GM21619 (cell line): Measurements from ENCODE around the gene HFE.
"Not testable (repeated sequence)": the region's sequence is repeated elsewhere in the genome, so short reads cannot be mapped to it uniquely, and the experiment has no call there.

ENCODE experiments used
- ATAC-seq: cut with Tn5 transposase; IDR thresholded peaks from one replicate; pipeline ENCODE4 v1.9.1; 2021; ENCODE audit not compliant: unreplicated experiment

Gene HFE

GRCh38 chr6:26087284-26088115, at the start of gene HFE:
Gene HFE, plus strand, starts transcription at chr6:26087429. Its CDS starts 12 bp downstream, at chr6:26087441.
- ATAC-seq, result no peak

GRCh38 chr6:26041946-26042345, 45.3 kb upstream of the HFE start:
- ATAC-seq, result no peak

- ATAC-seq, result peak; percentile 56
These were observed 43.7 kb upstream of the HFE start for GRCh38 chr6:26043384-26044139.

- ATAC-seq, result peak; percentile 16
These were observed 42.8 kb upstream of the HFE start for GRCh38 chr6:26044140-26045064.

GRCh38 chr6:26045065-26045927, 41.9 kb upstream of the HFE start:
- ATAC-seq, result peak; percentile 44

GRCh38 chr6:26045928-26046368, 41.3 kb upstream of the HFE start:
- ATAC-seq, result no peak

GRCh38 chr6:26047329-26047728, 39.9 kb upstream of the HFE start:
- ATAC-seq, result not testable (repeated sequence)

- ATAC-seq, result no peak
These were observed 38.6 kb upstream of the HFE start for GRCh38 chr6:26048590-26048989.

GRCh38 chr6:26051665-26052310, 35.4 kb upstream of the HFE start:
- no peak for ATAC-seq

GRCh38 chr6:26052762-26053250, 34.4 kb upstream of the HFE start:
- not testable (repeated sequence) for ATAC-seq

GRCh38 chr6:26053992-26054780, 33.0 kb upstream of the HFE start:
- no peak for ATAC-seq

- ATAC-seq, result peak; percentile 60
These were observed 32.2 kb upstream of the HFE start for GRCh38 chr6:26054781-26055718.

- ATAC-seq, result peak; percentile 54
These were observed 31.3 kb upstream of the HFE start for GRCh38 chr6:26055719-26056582.

GRCh38 chr6:26056583-26057350, 30.5 kb upstream of the HFE start:
- ATAC-seq, result no peak

GRCh38 chr6:26057899-26058298, 29.3 kb upstream of the HFE start:
- ATAC-seq, result no peak
